ENCODE data around the gene MIER2.

Gene MIER2

DNA sequence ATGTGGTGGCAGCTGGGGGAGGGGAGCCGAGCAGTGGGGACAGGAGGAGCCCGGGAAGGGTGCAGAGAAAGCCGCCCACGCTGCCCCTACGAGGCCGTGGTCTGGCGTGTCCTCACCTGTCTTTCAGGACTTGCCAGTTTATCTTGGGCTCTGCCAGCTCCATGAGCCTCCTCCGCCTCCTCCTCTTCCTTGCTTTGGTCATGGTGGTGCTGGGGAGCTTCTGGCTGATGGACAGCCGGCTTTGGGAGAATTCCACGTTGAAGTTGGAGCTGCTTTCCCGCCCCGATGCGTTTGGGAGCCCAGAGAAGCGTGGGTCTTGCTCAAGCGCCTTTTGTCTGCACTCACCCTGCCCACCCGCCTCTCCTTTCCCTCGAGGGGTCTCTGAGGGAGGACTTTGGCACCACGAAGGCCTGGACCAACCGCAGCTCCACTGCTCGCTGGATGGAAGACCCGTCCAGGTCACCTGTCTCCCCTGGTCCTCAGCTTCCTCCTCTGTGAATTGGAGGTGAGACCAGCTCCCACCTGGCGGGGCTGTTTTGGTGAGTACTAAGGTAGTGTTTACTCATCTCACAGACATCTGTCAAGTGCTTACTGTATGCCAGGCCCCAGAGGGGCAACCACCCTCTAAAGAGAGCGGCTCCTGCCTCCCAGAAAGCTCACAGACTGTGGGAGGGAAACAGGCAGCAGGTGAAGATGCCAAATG lies 29.7 kb upstream of the MIER2 start:
- H3K9me2 ChIP-seq (replicated peaks; ENCODE audit: control insufficient read depth, low read length): no peaks in the 10 kb centered on the region
- no peaks in the 10 kb centered on the region for H3K27me3 ChIP-seq (ENCODE audit: control insufficient read depth, low read length)
- H3K4me1 ChIP-seq (ENCODE audit: control insufficient read depth, low read length): peaks cover 20% of the 10 kb centered on the region
- H3K4me2 ChIP-seq (ENCODE audit: low read length): no peak overlapping the region
- no peaks in the 10 kb centered on the region for H3K79me2 ChIP-seq (ENCODE audit: control insufficient read depth, low read length)
- no peak overlapping the region for H3K27ac ChIP-seq (ENCODE audit: low read depth, low read length)
- H3K36me3 ChIP-seq (ENCODE audit: control insufficient read depth, low read length): no peaks in the 10 kb centered on the region
- H4K20me1 ChIP-seq (ENCODE audit: control insufficient read depth, insufficient read depth, low read depth, low read length): no peaks in the 10 kb centered on the region
- no peak for TF ChIP-seq EZH2phosphoT487 (IDR thresholded peaks at IDR 0.05; ENCODE audit: borderline replicate concordance, low read length)
- TF ChIP-seq, protein P1, sequence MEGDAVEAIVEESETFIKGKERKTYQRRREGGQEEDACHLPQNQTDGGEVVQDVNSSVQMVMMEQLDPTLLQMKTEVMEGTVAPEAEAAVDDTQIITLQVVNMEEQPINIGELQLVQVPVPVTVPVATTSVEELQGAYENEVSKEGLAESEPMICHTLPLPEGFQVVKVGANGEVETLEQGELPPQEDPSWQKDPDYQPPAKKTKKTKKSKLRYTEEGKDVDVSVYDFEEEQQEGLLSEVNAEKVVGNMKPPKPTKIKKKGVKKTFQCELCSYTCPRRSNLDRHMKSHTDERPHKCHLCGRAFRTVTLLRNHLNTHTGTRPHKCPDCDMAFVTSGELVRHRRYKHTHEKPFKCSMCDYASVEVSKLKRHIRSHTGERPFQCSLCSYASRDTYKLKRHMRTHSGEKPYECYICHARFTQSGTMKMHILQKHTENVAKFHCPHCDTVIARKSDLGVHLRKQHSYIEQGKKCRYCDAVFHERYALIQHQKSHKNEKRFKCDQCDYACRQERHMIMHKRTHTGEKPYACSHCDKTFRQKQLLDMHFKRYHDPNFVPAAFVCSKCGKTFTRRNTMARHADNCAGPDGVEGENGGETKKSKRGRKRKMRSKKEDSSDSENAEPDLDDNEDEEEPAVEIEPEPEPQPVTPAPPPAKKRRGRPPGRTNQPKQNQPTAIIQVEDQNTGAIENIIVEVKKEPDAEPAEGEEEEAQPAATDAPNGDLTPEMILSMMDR (IDR thresholded peaks at IDR 0.05; ENCODE audit: low read depth, low read length, poor library complexity, severe bottlenecking): no peak
- no peak overlapping the region for H3K4me3 ChIP-seq (ENCODE audit: low read length)
- H3K9me3 ChIP-seq (ENCODE audit: control insufficient read depth, insufficient read depth, low read length): no peaks in the 10 kb centered on the region
- H3F3A ChIP-seq (ENCODE audit: control insufficient read depth, insufficient read depth): no peaks in the 10 kb centered on the region

DNA sequence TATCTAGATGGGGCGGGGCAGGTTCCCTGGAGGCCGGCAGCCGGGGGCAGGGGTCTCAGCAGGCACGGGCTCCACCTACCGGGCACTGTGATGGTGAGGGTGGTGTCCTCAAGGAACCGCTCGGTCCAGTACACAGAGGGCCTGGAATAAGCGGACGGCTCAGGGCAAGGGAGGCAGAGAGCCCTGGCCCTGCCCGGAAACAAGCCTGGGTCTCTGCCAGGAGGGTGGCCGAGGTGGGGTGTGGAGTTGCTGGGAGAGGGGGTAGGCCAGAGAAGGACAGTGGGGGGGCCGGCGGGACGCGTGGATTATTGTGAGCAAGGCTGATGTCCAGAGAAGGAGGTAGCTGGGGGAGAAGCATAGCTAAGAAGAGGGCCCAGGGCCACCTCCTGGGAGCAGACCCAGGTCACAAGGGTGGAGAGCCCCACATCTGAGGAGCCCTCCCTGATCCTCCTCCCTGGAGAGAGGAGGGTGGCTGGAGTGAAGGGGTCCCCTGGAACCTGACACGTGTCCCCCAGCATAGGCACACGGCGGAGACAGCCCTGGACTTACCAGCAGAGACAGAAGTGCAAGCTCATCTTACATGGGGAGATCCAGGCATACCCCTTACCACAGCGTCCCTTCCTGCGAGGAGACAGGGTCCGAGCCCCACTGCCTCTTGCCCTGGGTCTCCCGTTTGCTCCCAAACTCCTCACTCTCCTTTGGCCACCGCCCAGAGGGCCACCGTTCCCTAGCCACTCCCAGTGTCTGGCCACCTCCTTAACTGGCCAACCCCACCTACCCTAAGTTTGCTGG lies 29.0 kb upstream of the MIER2 start:
- Histone ChIP-seq H3K27ac (ENCODE audit: low read depth, low read length) (no peak overlapping the region), H3K4me3 (ENCODE audit: low read length) (no peak overlapping the region), H3F3A (ENCODE audit: control insufficient read depth, insufficient read depth) (no peaks in the 10 kb centered on the region), H3K4me1 (ENCODE audit: control insufficient read depth, low read length) (peaks cover 20% of the 10 kb centered on the region), H3K27me3 (ENCODE audit: control insufficient read depth, low read length) (no peaks in the 10 kb centered on the region), H3K4me2 (ENCODE audit: low read length) (no peak overlapping the region), H4K20me1 (ENCODE audit: control insufficient read depth, insufficient read depth, low read depth, low read length) (no peaks in the 10 kb centered on the region), H3K9me3 (ENCODE audit: control insufficient read depth, insufficient read depth, low read length) (no peaks in the 10 kb centered on the region), H3K79me2 (ENCODE audit: control insufficient read depth, low read length) (no peaks in the 10 kb centered on the region), H3K9me2 (replicated peaks; ENCODE audit: control insufficient read depth, low read length) (no peaks in the 10 kb centered on the region), H3K36me3 (ENCODE audit: control insufficient read depth, low read length) (no peaks in the 10 kb centered on the region)
- no peak for TF ChIP-seq EZH2phosphoT487 (IDR thresholded peaks at IDR 0.05; ENCODE audit: borderline replicate concordance, low read length)
- TF ChIP-seq, protein P1 (IDR thresholded peaks at IDR 0.05; ENCODE audit: low read depth, low read length, poor library complexity, severe bottlenecking): no peak

DNA sequence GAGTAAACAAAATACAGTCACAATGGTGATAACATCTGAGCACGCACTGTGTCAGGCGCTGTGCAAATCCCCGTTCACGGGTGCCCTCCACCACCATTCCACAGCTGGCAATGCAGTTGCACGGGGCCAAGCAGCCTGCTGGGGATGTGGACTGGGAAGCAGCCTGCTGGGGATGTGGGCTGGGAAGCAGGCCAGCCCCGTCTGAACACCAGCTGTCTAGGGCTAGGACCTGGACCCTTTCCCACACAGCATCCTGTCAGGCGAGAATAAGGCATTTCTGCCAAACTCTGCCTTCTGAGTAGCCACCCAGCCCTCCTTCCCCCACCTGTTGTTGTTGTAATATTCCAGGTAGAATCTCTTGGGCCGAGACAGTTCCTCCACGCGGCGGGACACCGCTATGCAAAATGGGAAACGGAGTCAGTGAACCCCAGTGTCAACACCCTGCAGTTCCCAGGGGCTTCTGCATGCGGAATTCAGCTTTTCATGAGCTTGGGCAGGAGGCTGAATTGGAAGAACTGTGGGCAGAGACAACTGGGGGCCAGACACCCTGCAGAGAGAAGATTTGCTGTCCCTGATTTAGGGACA lies 27.8 kb upstream of the MIER2 start:
- peaks cover 20% of the 10 kb centered on the region for H3K4me1 ChIP-seq (ENCODE audit: control insufficient read depth, low read length)
- H3K9me2 ChIP-seq (replicated peaks; ENCODE audit: control insufficient read depth, low read length): no peaks in the 10 kb centered on the region
- no peaks in the 10 kb centered on the region for H3K27me3 ChIP-seq (ENCODE audit: control insufficient read depth, low read length)
- no peaks in the 10 kb centered on the region for H3K79me2 ChIP-seq (ENCODE audit: control insufficient read depth, low read length)
- no peaks in the 10 kb centered on the region for H3K9me3 ChIP-seq (ENCODE audit: control insufficient read depth, insufficient read depth, low read length)
- peak overlapping the region; percentile 61 for H3K4me2 ChIP-seq (ENCODE audit: low read length)
- H3F3A ChIP-seq (ENCODE audit: control insufficient read depth, insufficient read depth): no peaks in the 10 kb centered on the region
- TF ChIP-seq, protein P1 (IDR thresholded peaks at IDR 0.05; ENCODE audit: low read depth, low read length, poor library complexity, severe bottlenecking): no peak
- no peak for TF ChIP-seq EZH2phosphoT487 (IDR thresholded peaks at IDR 0.05; ENCODE audit: borderline replicate concordance, low read length)
- H3K36me3 ChIP-seq (ENCODE audit: control insufficient read depth, low read length): no peaks in the 10 kb centered on the region
- H3K27ac ChIP-seq (ENCODE audit: low read depth, low read length): peak overlapping the region; percentile 59
- H4K20me1 ChIP-seq (ENCODE audit: control insufficient read depth, insufficient read depth, low read depth, low read length): no peaks in the 10 kb centered on the region
- peak overlapping the region; percentile 41 for H3K4me3 ChIP-seq (ENCODE audit: low read length)
